Heart left ventricle (tissue), 16 donors: ENCODE measurements around the gene CDH23. TPM values are rescaled to one million over a fixed set of nuclear protein-coding genes. Genes with fewer than 3 reads are reported as not detected.

Source experiments
- ATAC-seq, 4 donors: fragments of 200-7000 bp; cut with Tn5 transposase; one replicate each; pipeline ENCODE4 v1.9.1; 2020 to 2022; ENCODE audit warnings: moderate library complexity in 4 of 4, mild to moderate bottlenecking in 3 of 4, moderate number of reproducible peaks in 1 of 4
- DNase-seq, 5 donors: peaks; one replicate each; pipeline ENCODE4 v3.0.0-alpha.2; 2020
- H3K27ac ChIP-seq, 12 donors: fragments of 200-600 bp; sonication (generic) in 4 of 12; one replicate each; pipeline versions ENCODE4 v1.5.0 to v1.8.0; 2016 to 2022; ENCODE audit warnings: mild to moderate bottlenecking in 2 of 12
- H3K27me3 ChIP-seq, 9 donors: fragments of 200-600 bp; sonication (generic) in 2 of 9; one replicate each; pipeline versions ENCODE4 v1.5.1 to v1.8.0; 2016 to 2022; ENCODE audit warnings: mild to moderate bottlenecking in 3 of 9
- H3K36me3 ChIP-seq, 9 donors: fragments of 200-600 bp; sonication (generic) in 2 of 9; one replicate each; pipeline versions ENCODE4 v1.5.0 to v1.8.0; 2018 to 2022; ENCODE audit warnings: mild to moderate bottlenecking in 2 of 9
- H3K4me1 ChIP-seq, 12 donors: fragments of 200-600 bp; sonication (generic) in 4 of 12; one replicate each; pipeline versions ENCODE4 v1.5.0 to v1.8.0; 2016 to 2022; ENCODE audit warnings: mild to moderate bottlenecking in 3 of 12
- H3K4me3 ChIP-seq, 12 donors: fragments of 200-600 bp; sonication (generic) in 4 of 12; one replicate each; pipeline versions ENCODE4 v1.5.0 to v1.8.0; 2017 to 2022; ENCODE audit warnings: mild to moderate bottlenecking in 9 of 12, moderate library complexity in 4 of 12
- H3K9me3 ChIP-seq, 12 donors: fragments of 200-600 bp; sonication (generic) in 4 of 12; one replicate each; pipeline versions ENCODE4 v1.5.0 to v1.8.0; 2016 to 2022; ENCODE audit warnings: mild to moderate bottlenecking in 1 of 12
- CTCF ChIP-seq, 12 donors: fragments of 200-600 bp; sonication (generic) in 4 of 12; IDR thresholded peaks; one replicate each; pipeline versions ENCODE4 v1.5.0 to v1.8.0; 2018 to 2022; ENCODE audit warnings: antibody characterized with exemption in 12 of 12, mild to moderate bottlenecking in 5 of 12
- POLR2A ChIP-seq, 2 donors: fragments of 450-650 bp; IDR thresholded peaks; one replicate each; pipeline ENCODE4 v1.6.1; 2017; ENCODE audit warnings: antibody characterized with exemption in 2 of 2, mild to moderate bottlenecking in 2 of 2, moderate library complexity in 2 of 2
- WGBS, 4 donors: extraction: QIAGEN DNeasy Blood & Tissue Kit in 2 of 4; methylation state at CpG; one replicate each; pipeline versions ENCODE4 v1.1.5 to v1.1.7; 2013 to 2018; 5-methylcytosine and 5-hydroxymethylcytosine counted together
- intact Hi-C, 10 donors: fragments of 100-400 bp; cut with DNase I; formaldehyde crosslinking; loops; one replicate each; pipeline versions ENCODE4 v1.11.1 to v1.14.2; 2022
- polyA plus RNA-seq, 2 donors: library from polyadenylated mRNA; stranded (reverse); fragments of 200-250 nt; gene quantifications; one replicate each; pipeline ENCODE4 v1.2.3, GENCODE V29; 2013
- total RNA-seq, 9 donors: library from RNA; depleted of rRNA in 2 of 9; stranded (reverse); fragments of >200 nt in 2 of 9; fragmentation: NEBNext Ultra II Directional in 3 of 9; extraction: Animal tissue kit (Norgen Biotek cat#: 25700) in 3 of 9; gene quantifications; one replicate each; pipeline versions ENCODE4 v1.1.0 to v1.2.4, GENCODE V29; 2016 to 2023
- donor health status: ischemic (EF 13 %, LVEDD 7.1; RV severe dilation, severe dysfunction).
- donor health status: healthy with polysubstance abuse.
- donor health status: DM: no; HTN: yes; CAD: no.
- donor health status: DM: no; HTN: no; CAD: no.
- donor health status: ischemic (EF 25% LVEDD 6.9; RV normal size, moderate dysfunction).
- donor health status: ischemic (EF 25% LVEDD 5.7; RV mildly dilated, moderate dysfunction).
- donor health status: healthy.
- donor health status: DM: yes; HTN: yes; CAD: no.
- donor health status: ischemic (EF 35%, LVEDD 5.7; RV mildly dilated, moderate dysfunction).
- donor health status: nonischemic (EF 11% LVEDD 7.7; RV severe dilation, severe dysfunction).
- donor health status: DM: yes; HTN: yes; CAD: no.
- donor health status: PGD.
- donor health status: ischemic (EF 29% LVEDD 5.4; RV normal size, mild dysfunction).
- donor health status: nonischemic (EF 23%, LVEDD 6.1; RV moderate dilation, normal function).

CDH23 gene
- total and polyA plus RNA-seq, 11 donors = 1.2 to 8.6 (median 3.9) TPM

DNA sequence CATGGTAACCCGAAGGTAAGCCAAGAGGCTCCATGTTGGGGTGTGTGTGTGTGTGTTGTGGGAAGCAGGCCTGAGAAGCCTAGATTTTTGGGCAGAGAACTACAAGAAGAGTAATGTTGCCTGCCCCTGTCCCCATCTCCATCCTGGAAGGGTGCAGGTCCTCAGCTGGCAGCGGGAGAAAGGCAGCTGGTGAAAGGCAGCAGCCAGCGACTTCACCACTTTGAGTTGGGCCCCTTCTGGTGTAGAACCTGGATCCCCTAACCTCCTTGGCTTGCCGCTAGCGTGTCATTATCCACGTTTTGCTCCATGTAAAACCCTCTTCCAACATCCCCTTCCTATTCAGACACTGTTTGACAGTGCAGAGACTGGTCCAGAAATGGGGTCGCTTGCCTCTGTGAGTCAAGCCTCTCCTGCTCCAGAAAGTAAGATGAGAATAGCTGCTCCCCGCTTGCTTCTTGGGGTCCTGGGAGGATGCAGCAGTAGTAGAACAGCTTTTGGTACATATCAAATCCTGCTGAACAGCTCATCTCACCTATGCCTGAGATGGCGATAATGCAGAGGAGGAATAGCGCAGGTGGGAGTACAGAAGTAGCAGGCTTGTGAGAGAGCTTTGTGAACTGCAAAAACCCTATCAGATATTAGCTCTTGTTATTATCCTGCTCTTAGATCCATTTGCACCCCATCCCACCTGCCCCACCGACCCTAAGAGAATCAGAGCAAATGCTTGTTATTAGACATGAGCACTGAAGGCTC is 22.1 kb upstream of the CDH23 start:
- Histone ChIP-seq H3K4me1 (peaks cover 0 to 63% (median 5%) of the 10 kb centered on the region in 12 donors), H3K4me3 (no peak overlapping the region), H3K27ac (peak overlapping the region in 2 of 12 donors; percentile 1 to 85), H3K27me3 (no peaks in the 10 kb centered on the region), H3K36me3 (no peaks in the 10 kb centered on the region), H3K9me3 (no peaks in the 10 kb centered on the region)
- ATAC-seq (no peak), DNase-seq (no peak)
- no peak for TF ChIP-seq POLR2A (IDR thresholded peaks at IDR 0.05)
- TF ChIP-seq CTCF (IDR thresholded peaks at IDR 0.05) = no peak
- intact Hi-C loops = loop anchor here in 5 of 10 donors (5.0 kb wide), 2 partner anchors 52 to 57 kb away; partner anchors contain the start of gene SLC29A3 (in 2 of the 5)
- WGBS, 4 donors = 77 to 88% (median 85%) methylated on average over 11 of the region's 11 CpGs

- no peak for ATAC-seq
- TF ChIP-seq POLR2A (IDR thresholded peaks at IDR 0.05) (no peak), CTCF (IDR thresholded peaks at IDR 0.05) (no peak)
- Histone ChIP-seq H3K27me3 (no peaks in the 10 kb centered on the region), H3K9me3 (no peaks in the 10 kb centered on the region), H3K4me3 (no peak overlapping the region), H3K27ac (peak overlapping the region in 1 of 12 donors; percentile 90), H3K36me3 (no peaks in the 10 kb centered on the region), H3K4me1 (peaks cover 0 to 61% (median 5%) of the 10 kb centered on the region in 12 donors)
- intact Hi-C loops = loop anchor here in 5 of 10 donors (2.0 to 5.0 kb wide), 3 partner anchors 54 to 59 kb away; partner anchors contain the start of gene SLC29A3 (in 3 of the 5)
- 60 to 63% (median 62%) methylated on average over 3 of the region's 3 CpGs for WGBS, 4 donors
- DNase-seq = no peak
Measured at GRCh38 chr10:71375952-71376351, 20.8 kb upstream of the CDH23 start.

GRCh38 chr10:71378336-71379117 is 18.2 kb upstream of the CDH23 start:
- peak overlapping the region in 1 of 12 donors; percentile 90 for H3K27ac ChIP-seq
- peaks cover 0 to 36% (median 5%) of the 10 kb centered on the region in 12 donors for H3K4me1 ChIP-seq
- no peak overlapping the region for H3K4me3 ChIP-seq
- ATAC-seq = no peak
- DNase-seq = no peak
- intact Hi-C loops = loop anchor here in 4 of 10 donors (5.0 kb wide), 2 partner anchors 56 to 61 kb away; partner anchors contain the start of gene SLC29A3 (in 2 of the 4)
- WGBS, 4 donors = 59 to 70% (median 65%) methylated on average over 6 of the region's 6 CpGs
- H3K27me3 ChIP-seq = no peaks in the 10 kb centered on the region
- H3K36me3 ChIP-seq = no peaks in the 10 kb centered on the region
- TF ChIP-seq POLR2A (IDR thresholded peaks at IDR 0.05) (no peak), CTCF (IDR thresholded peaks at IDR 0.05) (no peak)
- H3K9me3 ChIP-seq = no peaks in the 10 kb centered on the region
